ENCODE measurements around the gene EGF. TPM values are rescaled to one million over a fixed set of nuclear protein-coding genes. Genes with fewer than 3 reads are reported as not detected.

The EGF gene
- total RNA-seq, 1 donor from 2014 or later = 25.5 TPM

DNA sequence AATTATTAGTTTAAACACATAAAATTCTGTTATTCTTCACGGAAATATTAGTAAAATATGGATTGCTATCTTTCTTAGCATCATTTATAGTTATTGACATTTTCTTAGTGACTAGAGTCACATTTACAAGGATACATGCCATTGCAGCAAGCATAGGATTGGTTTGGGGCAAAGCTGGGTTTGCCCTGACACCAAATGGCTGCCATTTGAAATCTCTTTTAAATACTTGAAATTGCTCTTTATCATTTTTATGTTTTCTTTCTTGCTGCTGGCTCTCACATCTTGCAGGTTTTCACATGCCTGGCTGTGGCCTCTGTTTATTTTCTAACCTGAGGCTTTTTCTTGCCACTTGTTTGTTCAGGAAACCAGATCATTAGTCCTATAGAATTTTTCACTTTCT is 39.9 kb downstream of the EGF start:
- H3K27me3 Mint-ChIP-seq = no peaks in the 10 kb centered on the region
- H3K4me1 Mint-ChIP-seq (ENCODE audit: unreplicated experiment) = no peaks in the 10 kb centered on the region
- H3K9me3 Mint-ChIP-seq = no peaks in the 10 kb centered on the region
- TF ChIP-seq, protein P1, sequence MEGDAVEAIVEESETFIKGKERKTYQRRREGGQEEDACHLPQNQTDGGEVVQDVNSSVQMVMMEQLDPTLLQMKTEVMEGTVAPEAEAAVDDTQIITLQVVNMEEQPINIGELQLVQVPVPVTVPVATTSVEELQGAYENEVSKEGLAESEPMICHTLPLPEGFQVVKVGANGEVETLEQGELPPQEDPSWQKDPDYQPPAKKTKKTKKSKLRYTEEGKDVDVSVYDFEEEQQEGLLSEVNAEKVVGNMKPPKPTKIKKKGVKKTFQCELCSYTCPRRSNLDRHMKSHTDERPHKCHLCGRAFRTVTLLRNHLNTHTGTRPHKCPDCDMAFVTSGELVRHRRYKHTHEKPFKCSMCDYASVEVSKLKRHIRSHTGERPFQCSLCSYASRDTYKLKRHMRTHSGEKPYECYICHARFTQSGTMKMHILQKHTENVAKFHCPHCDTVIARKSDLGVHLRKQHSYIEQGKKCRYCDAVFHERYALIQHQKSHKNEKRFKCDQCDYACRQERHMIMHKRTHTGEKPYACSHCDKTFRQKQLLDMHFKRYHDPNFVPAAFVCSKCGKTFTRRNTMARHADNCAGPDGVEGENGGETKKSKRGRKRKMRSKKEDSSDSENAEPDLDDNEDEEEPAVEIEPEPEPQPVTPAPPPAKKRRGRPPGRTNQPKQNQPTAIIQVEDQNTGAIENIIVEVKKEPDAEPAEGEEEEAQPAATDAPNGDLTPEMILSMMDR (conservative IDR thresholded peaks at IDR 0.05) = no peak
- H3K27ac Mint-ChIP-seq = no peak overlapping the region
- no peaks in the 10 kb centered on the region for H3K36me3 Mint-ChIP-seq
- no peak for DNase-seq (ENCODE audit: extremely low spot score, unreplicated experiment)
- H3K4me3 Mint-ChIP-seq = no peak overlapping the region

DNA sequence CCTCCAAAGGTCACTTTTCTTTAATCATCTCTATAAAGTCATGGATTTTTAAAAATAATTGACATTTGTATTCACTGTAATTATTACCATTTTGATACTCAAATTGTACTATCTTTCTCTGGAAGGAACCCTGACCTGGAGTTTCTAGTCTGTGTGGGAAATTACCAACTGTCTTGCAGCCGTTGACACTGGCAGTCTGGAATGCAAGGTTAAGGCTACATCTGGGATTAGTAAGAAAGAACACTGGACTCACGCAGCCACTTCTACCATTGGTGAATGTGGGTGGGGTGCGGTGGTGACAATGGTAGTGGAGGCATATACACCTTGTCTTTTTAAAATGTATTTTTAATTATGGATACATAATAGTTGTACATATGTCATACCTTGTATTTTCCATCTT is 40.9 kb downstream of the EGF start:
- no peak for DNase-seq (ENCODE audit: extremely low spot score, unreplicated experiment)
- Mint-ChIP-seq H3K4me3 (no peak overlapping the region), H3K36me3 (no peaks in the 10 kb centered on the region), H3K27me3 (no peaks in the 10 kb centered on the region), H3K9me3 (no peaks in the 10 kb centered on the region), H3K4me1 (ENCODE audit: unreplicated experiment) (no peaks in the 10 kb centered on the region), H3K27ac (no peak overlapping the region)
- TF ChIP-seq, protein P1 (conservative IDR thresholded peaks at IDR 0.05) = no peak

DNA sequence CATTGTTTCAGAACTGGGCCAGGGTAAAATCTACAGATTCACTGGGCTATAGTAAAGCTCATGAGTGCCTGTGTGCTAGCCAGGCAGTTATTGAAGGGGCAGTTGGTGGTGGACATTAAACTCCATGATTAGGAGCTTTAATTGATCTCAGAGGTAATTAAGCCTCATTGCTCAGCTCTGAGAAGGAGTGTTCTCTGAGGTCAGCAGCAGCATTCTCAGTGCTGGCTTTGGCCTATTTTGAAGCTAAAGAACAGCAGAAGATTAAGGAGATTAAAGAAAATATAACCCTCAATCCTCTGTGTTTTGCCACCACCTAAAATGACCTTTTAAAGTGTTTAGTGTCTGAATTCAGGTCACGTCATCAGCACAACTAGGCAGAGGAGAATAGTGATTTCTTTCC is 42.5 kb downstream of the EGF start:
- no peak for DNase-seq (ENCODE audit: extremely low spot score, unreplicated experiment)
- no peaks in the 10 kb centered on the region for H3K27me3 Mint-ChIP-seq
- H3K4me3 Mint-ChIP-seq = no peak overlapping the region
- H3K27ac Mint-ChIP-seq = no peak overlapping the region
- TF ChIP-seq, protein P1 (conservative IDR thresholded peaks at IDR 0.05) = no peak
- no peaks in the 10 kb centered on the region for H3K9me3 Mint-ChIP-seq
- H3K4me1 Mint-ChIP-seq (ENCODE audit: unreplicated experiment) = no peaks in the 10 kb centered on the region
- no peaks in the 10 kb centered on the region for H3K36me3 Mint-ChIP-seq

DNA sequence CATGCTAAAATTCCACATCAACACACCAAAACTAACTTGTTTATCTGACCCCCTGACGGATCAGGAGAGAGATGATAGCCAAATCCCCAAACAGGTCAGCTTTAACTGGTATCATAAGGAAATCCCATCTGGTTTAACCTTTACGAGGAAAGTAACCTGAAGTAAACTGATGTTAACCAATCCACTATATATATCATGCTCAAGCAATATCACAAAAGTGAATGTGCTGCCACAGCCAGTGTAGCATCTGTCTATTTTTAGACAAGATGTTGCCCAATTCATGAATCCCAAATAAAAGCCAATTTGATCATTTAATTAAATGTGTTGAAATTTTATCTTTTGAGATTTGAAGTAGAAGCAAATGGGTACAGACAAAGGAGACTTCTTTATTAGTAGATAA is 44.5 kb downstream of the EGF start:
- no peak overlapping the region for H3K27ac Mint-ChIP-seq
- H3K4me3 Mint-ChIP-seq = no peak overlapping the region
- no peaks in the 10 kb centered on the region for H3K4me1 Mint-ChIP-seq (ENCODE audit: unreplicated experiment)
- DNase-seq (ENCODE audit: extremely low spot score, unreplicated experiment) = no peak
- no peaks in the 10 kb centered on the region for H3K27me3 Mint-ChIP-seq
- H3K9me3 Mint-ChIP-seq = no peaks in the 10 kb centered on the region
- TF ChIP-seq, protein P1 (conservative IDR thresholded peaks at IDR 0.05) = no peak
- no peaks in the 10 kb centered on the region for H3K36me3 Mint-ChIP-seq

DNA sequence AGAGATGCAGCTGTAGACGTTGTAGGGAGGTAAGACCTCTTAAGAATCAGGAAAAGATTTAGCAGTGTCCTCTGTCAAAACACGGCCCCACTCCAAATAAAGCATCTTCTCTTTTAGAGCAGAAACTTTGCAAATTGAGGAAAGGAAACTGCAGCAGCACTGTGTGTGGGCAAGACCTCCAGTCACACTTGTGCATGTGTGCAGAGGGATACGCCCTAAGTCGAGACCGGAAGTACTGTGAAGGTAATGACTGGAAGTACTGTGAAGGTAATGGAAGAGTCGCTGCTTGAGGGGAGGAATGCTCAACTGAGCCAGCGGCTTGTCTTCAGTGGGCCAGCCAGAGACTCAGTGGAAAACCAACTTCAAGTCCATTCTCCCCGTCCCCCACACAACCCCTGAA is 46.5 kb downstream of the EGF start:
- Mint-ChIP-seq H3K27me3 (no peaks in the 10 kb centered on the region), H3K9me3 (no peaks in the 10 kb centered on the region), H3K27ac (no peak overlapping the region), H3K4me3 (no peak overlapping the region), H3K4me1 (ENCODE audit: unreplicated experiment) (no peaks in the 10 kb centered on the region), H3K36me3 (no peaks in the 10 kb centered on the region)
- TF ChIP-seq, protein P1 (conservative IDR thresholded peaks at IDR 0.05) = no peak
- no peak for DNase-seq (ENCODE audit: extremely low spot score, unreplicated experiment)

DNA sequence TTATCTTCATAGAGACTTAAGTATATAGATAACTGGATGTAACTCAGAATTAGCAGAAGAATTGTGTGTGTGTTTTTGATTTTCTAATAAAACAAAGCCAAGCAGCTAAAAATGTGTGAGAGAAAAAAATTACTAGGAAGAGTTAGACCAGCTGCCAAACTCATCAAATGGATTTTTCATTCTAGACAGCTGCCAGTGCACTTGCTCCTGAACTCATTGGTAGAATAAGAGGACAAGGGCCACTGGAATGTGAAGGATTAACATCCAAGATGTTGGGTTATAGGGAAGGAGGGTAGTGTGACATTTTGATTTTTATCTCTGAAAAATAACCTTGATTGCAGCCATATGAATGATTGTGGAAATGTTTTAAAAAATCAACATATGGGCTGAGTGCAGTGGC is 49.7 kb downstream of the EGF start:
- Mint-ChIP-seq H3K9me3 (no peaks in the 10 kb centered on the region), H3K27me3 (no peaks in the 10 kb centered on the region), H3K4me3 (no peak overlapping the region), H3K27ac (no peak overlapping the region), H3K4me1 (ENCODE audit: unreplicated experiment) (no peaks in the 10 kb centered on the region), H3K36me3 (no peaks in the 10 kb centered on the region)
- no peak for DNase-seq (ENCODE audit: extremely low spot score, unreplicated experiment)
- TF ChIP-seq, protein P1 (conservative IDR thresholded peaks at IDR 0.05) = no peak

Measured in type B pancreatic cell (in vitro differentiated cells).